ENCODE results near the gene STK38L. TPM values are rescaled to one million over a fixed set of nuclear protein-coding genes. Genes with fewer than 3 reads are reported as not detected.

The STK38L gene
- total RNA-seq, 3 donors from 2014 or later, result 45.2 to 69.4 (median 53.6) TPM

DNA sequence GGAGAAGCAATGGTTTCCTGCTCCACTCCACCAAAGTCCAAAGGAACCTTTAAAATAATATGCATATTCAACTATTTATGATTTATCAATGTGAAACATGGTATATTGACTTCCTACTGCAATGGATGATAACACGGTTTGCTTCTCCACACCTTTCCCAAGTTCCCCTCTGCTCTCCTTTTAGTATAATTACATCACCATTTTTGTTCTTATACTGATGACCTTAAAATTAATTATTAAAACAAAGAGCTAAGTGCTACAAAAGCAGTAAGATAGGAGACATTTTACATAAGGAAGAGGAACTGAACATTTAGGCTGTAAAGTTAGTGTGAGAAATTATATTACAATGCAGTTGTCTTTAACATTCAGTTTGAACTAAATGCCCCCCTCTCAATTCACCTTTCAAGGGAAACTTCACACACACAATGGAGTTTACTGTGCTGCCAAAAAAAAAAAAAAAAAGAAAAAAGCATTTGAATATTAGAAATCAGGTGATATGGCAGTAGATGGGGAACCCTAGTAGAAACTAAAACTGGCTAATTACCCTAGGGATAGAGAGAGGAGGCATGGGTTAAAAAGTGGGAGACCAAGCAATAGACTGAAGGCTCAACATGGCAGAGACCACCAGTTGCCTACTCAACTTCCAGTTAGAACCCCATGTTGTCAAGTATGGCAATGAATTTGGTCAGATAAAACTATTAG, 37.1 kb upstream of the STK38L start:
- intact Hi-C loops (cut with DNase I, micrococcal nuclease), result no loop called here
- DNase-seq, result no peak
- TF ChIP-seq, protein P1, sequence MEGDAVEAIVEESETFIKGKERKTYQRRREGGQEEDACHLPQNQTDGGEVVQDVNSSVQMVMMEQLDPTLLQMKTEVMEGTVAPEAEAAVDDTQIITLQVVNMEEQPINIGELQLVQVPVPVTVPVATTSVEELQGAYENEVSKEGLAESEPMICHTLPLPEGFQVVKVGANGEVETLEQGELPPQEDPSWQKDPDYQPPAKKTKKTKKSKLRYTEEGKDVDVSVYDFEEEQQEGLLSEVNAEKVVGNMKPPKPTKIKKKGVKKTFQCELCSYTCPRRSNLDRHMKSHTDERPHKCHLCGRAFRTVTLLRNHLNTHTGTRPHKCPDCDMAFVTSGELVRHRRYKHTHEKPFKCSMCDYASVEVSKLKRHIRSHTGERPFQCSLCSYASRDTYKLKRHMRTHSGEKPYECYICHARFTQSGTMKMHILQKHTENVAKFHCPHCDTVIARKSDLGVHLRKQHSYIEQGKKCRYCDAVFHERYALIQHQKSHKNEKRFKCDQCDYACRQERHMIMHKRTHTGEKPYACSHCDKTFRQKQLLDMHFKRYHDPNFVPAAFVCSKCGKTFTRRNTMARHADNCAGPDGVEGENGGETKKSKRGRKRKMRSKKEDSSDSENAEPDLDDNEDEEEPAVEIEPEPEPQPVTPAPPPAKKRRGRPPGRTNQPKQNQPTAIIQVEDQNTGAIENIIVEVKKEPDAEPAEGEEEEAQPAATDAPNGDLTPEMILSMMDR (IDR thresholded peaks at IDR 0.05), result no peak
- no peaks in the 10 kb centered on the region for H3K4me1 ChIP-seq (ENCODE audit: low read depth)
- no peak for ATAC-seq
- peaks cover 3% of the 10 kb centered on the region for H3K9me3 ChIP-seq
- H3K36me3 ChIP-seq (ENCODE audit: low read depth), result no peaks in the 10 kb centered on the region
- H3K4me3 ChIP-seq, result no peak overlapping the region

DNA sequence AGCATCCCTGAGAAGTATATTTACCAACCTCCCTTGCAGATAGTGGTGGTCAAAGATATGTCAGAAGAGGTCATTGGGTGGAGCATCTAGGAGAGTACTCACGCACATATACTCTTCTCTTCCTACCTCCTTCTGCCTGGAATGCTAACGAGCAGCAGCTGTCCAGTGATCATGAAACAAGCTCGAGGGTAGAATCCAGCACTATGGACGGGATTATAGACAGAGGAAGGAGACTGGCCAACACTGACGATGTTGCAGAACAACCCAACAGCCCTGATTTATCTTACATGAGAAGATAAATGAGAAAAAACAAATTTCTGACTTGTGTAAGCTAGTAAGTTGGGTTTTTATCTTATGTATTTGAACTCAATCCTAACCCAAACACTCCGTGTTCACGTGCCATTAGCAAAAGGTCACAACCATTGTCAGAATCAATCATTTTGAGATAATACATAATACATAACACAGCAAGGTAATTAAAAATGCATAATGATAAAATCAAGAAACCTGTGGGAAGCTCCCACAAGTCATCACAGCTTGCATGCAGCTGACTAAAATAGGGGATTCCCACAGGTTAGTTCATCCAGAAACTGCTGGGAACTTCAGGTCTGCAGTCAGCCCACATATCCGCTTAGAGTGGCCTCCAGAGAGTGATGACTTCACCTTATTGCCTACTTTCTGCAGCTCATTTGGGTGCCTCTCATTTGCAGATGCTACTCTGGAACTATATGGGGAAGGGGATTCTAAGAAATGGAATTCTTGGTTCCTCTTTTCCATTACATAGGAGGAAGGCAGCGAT, 36.3 kb upstream of the STK38L start:
- no peak for DNase-seq

DNA sequence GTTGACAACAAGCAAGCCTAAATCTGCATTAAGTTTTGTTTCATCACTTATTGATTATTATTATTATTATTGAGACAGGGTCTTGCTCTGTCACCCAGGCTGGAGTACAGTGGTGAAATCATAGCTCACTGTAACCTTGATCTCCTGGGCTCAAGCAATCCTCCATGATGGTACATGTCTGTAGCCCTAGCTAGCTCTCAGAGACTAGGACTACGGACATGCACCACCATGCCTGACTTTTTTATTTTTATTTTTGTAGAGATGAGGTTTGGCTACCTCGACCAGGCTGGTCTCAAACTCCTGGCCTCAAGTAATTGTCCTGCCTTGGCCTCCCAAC, 35.7 kb upstream of the STK38L start:
- no peaks in the 10 kb centered on the region for H3K36me3 ChIP-seq (ENCODE audit: low read depth)
- TF ChIP-seq, protein P1 (IDR thresholded peaks at IDR 0.05), result no peak
- no peak overlapping the region for H3K4me3 ChIP-seq
- peaks cover 3% of the 10 kb centered on the region for H3K9me3 ChIP-seq
- H3K4me1 ChIP-seq (ENCODE audit: low read depth), result no peaks in the 10 kb centered on the region
- ATAC-seq (no peak), DNase-seq (no peak)
- intact Hi-C loops (cut with DNase I, micrococcal nuclease), result no loop called here

More for the DNA sequence above, 36.3 kb upstream of the STK38L start:
- TF ChIP-seq, protein P1 (IDR thresholded peaks at IDR 0.05), result no peak
- Histone ChIP-seq H3K4me3 (no peak overlapping the region), H3K36me3 (ENCODE audit: low read depth) (no peaks in the 10 kb centered on the region), H3K4me1 (ENCODE audit: low read depth) (no peaks in the 10 kb centered on the region), H3K9me3 (peaks cover 3% of the 10 kb centered on the region)
- no peak for ATAC-seq
- intact Hi-C loops (cut with DNase I, micrococcal nuclease), result no loop called here

DNA sequence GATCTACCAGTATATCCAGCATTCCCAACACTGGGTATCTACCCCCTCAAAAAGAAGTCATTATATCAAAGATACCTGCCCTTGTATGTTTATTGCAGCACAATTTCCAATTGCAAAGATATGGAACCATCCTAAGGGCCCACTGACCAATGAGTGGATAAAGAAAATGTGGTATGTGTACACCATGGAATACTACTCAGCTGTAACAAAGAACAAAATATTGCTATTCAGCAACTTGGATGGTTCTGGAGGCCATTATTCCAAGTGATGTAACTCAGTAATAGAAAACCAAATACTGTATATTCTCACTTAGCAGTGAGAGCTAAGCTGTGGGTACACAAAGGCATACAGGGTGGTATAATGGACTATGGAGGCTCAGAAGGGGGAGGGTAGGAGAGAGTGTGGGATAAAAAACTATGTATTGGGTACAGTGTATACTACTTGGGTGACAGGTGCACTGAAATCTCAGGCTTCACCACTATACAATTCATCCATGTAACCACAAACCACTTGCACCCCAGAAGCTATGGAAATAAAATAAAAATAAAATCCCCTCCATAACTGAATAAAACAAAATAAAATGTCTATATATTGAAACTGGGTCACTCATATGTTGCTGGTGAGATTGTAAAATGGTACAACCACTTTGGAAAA, 34.7 kb upstream of the STK38L start:
- TF ChIP-seq, protein P1 (IDR thresholded peaks at IDR 0.05), result no peak
- no peaks in the 10 kb centered on the region for H3K36me3 ChIP-seq (ENCODE audit: low read depth)
- no peak overlapping the region for H3K4me3 ChIP-seq
- DNase-seq, result no peak
- H3K9me3 ChIP-seq, result peaks cover 3% of the 10 kb centered on the region
- ATAC-seq, result no peak
- no peaks in the 10 kb centered on the region for H3K4me1 ChIP-seq (ENCODE audit: low read depth)
- intact Hi-C loops (cut with DNase I, micrococcal nuclease), result no loop called here

DNA sequence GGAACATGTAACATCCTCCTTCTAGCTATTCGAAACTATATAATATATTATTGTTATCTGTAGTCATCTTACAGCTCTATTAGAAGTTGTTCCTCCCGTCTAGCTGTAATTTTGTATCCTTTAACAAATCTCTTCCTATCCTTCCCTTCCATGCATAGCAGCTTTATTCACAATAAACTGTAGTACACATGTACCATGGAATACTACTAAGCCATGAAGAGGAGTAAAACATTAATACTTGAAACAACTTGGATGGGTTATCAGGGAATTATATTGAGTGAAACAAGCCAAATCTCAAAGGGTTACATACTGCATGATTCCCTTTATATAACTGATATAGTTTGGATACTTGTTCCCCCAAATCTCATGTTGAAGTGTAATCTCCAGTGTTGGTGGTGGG, 33.9 kb upstream of the STK38L start:
- H3K9me3 ChIP-seq, result peaks cover 3% of the 10 kb centered on the region
- TF ChIP-seq, protein P1 (IDR thresholded peaks at IDR 0.05), result no peak
- no peak overlapping the region for H3K4me3 ChIP-seq
- intact Hi-C loops (cut with DNase I, micrococcal nuclease), result no loop called here
- no peaks in the 10 kb centered on the region for H3K36me3 ChIP-seq (ENCODE audit: low read depth)
- H3K4me1 ChIP-seq (ENCODE audit: low read depth), result no peaks in the 10 kb centered on the region
- ATAC-seq (no peak), DNase-seq (no peak)

Data from mucosa of descending colon (tissue), 3 donors.